GM04503 (cell line): ENCODE measurements around the gene EEPD1.

ENCODE experiments used
- DNase-seq: peaks from one replicate; pipeline ENCODE4 v3.0.0-alpha.2; 2012; ENCODE audit warnings: low read depth

The EEPD1 gene

DNA sequence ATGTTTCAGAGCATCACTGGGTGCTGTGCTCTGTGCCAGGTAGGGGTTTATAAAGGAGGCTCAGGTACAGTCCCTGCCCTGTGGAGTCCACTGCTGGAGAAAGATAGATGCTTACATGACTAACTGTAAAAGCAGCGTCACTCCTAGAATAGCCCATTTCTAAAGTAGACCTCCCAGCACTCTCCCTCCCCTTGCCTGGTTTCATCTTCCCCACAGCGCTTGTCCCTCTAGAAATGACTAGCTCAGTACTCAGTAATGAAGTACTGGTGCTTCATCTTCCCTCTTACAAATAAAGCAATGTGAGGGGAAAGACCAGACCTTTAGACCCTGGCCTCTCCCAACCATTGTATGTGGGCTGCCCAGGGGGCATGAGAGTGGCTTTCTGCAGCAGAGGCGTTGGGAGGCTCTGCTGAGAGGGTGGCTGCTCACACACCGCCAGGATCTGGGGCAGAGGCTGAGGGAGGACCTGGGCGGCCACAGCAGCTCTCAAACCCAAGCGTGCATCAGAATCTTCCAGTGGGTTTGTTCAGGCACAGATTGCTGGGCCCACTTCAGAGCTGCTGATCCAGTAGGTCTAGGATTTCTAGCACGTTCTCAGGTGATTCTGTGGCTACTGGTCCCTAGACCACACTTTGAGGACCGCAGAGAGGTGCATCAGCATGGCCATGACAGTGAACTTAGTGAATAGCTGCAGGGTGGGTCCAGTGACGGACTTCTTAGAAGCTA lies 126.3 kb downstream of the EEPD1 start:
- DNase-seq = no peak

- no peak for DNase-seq
Observed at GRCh38 chr7:36279926-36280315, 126.9 kb downstream of the EEPD1 start.

DNA sequence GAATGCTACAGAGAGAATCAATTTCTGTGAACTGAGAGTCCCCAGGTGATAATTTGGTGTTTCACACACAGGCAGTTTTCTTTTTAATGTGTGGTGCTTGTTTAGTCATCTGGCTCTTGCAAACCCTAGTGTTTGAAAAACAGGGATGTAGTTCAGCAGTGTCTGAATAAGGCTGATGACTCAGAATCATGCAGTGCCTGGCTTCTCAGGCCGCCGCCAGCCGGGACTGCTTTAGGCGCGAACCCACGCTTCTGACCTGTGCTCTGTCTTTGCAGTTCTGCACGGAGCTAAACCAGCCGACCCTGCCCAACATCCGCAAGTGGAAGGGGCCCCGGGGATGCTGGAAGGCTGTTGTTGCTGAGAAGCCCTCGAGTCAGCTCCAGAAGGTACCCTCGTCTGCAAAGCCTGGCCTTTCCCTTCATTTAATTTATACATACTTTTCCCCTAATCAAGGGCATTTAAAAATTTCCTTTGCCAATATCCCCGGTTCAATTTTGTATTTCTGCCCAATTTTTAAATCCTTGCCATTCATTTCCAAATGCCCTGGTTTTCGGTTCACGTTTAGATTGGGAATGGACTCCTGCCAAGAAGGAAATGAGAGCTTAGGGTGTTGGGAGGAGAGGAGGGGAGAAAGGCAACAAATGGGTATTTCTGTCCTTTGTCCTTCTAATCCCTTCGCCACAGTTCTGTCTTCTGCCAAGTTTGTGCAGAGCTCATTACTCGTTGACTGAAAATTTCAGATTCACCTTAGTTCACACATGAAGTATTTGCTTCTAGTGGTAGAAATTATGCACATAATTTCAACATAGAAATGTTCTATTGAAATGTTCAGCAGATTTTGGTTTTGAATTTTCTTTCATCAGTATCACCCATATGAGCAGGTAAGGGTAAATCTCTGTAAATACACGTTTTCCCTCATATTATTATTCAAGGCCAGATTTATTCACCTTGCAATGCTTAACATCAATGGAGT lies 128.1 kb downstream of the EEPD1 start:
- DNase-seq = no peak

- DNase-seq = no peak
Observed at GRCh38 chr7:36281945-36282717, 129.1 kb downstream of the EEPD1 start.

DNA sequence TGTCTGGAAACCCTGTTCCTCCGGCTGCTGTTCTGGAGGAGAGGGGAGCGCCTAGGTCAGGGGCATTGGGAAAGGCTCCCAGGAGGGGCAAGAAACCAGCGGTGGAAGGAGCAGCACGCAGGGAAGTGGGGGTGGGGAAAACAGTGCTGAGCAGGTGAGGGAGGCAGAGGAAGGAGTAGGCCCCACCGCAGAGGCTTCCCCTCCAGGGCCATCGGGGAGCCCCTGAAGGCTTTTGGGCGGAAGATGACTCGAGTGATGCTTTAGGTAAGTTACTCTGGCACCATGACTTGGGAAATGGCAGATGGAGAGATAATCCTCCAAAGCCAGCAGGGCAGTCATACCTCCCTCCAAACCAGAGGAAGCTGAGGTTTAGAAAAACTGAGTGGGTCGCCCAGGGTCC lies 130.1 kb downstream of the EEPD1 start:
- DNase-seq = no peak

GRCh38 chr7:36283711-36284130 lies 130.7 kb downstream of the EEPD1 start:
- DNase-seq = no peak

DNA sequence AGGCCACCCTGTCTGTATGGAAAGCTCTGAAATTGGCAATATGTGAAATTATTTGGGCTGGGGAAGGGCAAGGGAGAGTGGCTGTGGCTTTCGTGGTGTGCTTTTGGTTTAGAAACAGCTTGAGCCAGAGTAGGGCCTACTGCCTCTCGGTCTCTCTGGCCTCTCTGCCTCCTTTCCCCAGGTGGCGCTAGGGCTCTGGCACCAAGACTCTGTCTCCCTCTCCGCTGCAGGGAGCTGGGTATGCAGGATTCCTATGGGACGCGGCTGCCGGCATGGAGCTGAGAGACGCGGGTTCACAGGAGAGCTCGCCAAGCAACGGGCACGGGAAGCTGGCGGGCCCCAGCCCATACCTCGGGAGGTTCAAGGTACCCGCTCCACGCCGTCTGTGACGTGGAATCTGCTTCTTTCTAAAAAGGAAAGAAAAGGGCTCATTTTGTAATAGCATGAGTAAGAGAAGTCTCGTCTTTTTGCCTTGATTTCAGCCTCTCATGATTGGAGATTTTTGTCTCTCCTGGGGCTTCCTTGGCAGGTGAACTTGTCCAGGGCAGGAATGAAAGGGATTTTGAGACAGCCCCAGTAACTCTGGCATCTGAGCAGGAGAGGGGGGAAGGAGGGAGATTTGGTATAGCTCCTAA lies 131.5 kb downstream of the EEPD1 start:
- no peak for DNase-seq

- no peak for DNase-seq
Observed at GRCh38 chr7:36285276-36285675, 132.2 kb downstream of the EEPD1 start.

GRCh38 chr7:36286226-36286625 lies 133.2 kb downstream of the EEPD1 start:
- DNase-seq = no peak

GRCh38 chr7:36286688-36287087 lies 133.6 kb downstream of the EEPD1 start:
- no peak for DNase-seq

DNA sequence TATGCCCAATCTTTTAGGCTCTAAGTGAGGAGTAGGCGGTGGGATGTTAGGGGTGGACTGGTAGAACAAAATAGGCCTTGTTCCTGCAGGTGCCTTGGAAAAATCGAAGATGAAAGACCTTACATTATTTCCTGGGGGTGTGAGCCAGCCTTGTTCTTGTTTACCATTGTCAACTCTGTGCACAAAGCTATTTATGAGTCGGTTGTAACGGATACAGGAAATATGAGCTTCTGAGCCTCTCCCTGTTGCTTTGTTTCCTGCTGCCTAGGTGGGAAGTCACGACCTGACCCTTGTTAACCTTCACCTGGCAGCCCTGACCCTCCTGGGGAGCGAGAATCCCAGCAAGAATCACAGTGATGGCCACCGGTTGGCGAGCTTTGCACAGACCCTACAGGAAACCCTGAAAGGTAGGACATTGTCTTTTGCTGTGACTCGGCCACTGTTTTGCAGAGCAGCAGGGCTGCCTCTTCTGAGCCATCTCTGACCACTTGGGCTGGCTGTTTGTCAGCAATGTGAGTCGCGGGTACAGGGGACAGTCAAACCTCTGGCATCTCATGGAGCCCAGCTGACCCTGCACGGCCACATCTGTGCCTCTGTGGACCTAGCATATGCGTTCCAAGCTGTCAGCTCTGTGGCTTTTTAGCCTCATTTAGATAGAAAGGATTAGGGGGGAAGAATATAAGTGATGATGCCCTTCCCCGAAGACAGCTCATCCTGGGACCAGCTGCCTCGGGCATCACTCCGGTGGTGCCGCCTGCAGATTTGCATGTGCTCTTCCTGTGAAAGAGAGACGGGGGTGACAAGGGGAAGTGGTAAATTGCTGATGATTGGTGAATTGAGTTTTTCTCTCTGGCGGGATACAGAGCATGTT lies 134.6 kb downstream of the EEPD1 start:
- no peak for DNase-seq

DNA sequence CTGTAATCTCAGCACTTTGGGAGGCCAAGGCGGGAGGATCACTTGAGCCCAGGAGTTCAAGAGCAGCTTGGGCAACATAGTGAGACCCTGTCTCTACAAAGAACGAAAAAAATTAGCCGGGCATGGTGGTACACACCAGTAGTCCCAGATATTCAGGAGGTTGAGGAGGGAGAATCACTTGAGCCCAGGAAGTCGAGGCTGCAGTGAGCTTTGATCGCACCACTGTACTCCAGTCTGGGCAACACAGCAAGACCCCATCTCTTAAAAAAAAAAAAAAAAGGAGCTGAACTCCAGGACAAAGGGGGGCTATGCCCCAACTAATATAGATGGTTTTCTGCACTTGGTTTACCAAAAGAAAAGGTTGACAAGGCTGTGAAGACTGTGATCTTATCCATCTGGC lies 135.4 kb downstream of the EEPD1 start:
- DNase-seq = no peak

- DNase-seq = no peak
Observed at GRCh38 chr7:36289833-36290661, 137.0 kb downstream of the EEPD1 start.

DNA sequence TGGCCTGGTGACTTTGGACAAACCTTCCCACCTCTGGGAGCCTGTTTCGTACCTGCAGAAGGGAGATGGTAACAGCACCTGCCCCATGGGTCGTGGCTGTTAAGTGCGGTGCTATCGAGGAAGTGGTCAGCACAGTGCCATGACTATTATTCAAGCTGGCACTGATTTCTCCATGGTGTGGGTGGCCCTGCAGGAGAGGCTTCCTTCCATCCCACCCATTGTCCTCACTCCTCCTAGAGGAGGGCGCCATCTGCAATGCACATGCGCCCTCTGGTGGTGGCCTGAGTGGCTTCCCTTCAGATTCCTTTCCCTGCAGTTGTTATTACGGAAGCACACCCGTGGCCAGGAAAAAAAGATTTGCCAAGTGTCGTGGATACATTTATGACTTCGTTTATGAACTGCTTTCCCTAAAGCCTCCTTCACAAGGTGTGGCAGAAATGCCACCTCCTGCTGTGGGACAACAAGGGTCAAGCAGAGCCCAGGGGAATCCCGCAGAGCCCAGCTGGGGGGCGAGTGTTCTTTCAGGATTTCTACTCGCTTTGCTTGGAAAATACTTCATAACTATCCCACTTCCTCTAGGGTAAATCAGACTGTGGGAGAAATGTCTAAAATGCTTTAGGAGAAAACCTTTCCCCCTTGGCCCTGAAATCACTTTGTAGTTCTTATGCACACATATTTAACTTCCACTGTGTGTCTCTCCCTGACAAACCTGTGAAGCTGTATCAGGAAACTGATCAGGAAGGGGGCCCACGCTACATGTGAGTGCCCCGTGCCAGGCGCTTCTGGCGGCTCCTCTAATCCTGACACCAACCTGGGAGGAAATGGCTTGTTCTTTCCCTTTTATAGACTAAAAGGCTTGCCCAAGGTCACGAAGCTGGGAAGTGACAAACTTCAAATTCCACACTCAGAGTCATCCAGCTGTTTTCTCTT lies 138.6 kb downstream of the EEPD1 start:
- DNase-seq = no peak

DNA sequence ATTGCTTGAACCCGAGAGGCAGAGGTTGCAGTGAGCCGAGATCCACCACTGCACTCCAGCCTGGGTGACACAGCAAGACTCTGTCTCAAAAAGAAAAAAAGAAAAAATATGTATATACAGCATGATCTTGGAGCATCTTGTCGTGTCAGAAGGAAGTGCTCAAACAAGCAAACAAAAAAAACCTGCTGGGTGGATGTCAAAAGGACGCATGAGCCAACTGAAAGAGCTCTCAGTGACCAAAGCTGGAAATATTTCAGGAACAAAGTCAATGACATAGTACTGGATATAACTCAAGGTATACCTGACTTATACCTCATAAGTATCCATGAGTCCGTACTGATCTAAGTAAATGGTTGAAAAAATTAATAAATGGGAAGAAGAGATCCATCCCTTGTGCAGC lies 142.0 kb downstream of the EEPD1 start:
- no peak for DNase-seq

DNA sequence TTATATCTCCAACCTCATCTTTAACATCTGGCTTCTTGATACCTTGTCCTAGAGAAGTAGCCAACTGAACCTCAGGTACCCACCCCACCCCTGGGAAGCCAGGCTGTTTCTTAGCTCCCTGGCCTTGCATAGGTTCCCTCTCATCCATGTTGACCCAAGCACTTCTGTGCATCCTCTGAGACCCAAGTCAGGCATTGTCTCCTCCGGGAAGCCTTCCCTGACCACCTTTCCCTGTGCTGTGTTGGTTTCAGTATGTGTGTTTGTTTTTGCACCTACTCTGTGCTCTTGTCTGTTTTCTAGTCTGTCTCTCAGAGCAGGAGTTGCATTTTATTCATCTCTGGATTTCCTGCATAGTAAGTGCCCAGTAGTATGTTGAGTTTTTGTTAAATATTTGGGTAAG lies 143.2 kb downstream of the EEPD1 start:
- DNase-seq = no peak

- no peak for DNase-seq
Observed at GRCh38 chr7:36297364-36298009, 144.4 kb downstream of the EEPD1 start.

- no peak for DNase-seq
Observed at GRCh38 chr7:36298106-36298505, 145.1 kb downstream of the EEPD1 start.
